Hematopoietic multipotent progenitor cell treated with erythropoietin and hydrocortisone succinate and interleukin-3 and kit ligand, for 17 days (in vitro differentiated cells): ENCODE measurements around the gene SMARCD2.

Experiments
- DNase-seq: peaks from one replicate; pipeline ENCODE4 v3.0.0-alpha.2; 2015; ENCODE audit warnings: low spot score

SMARCD2 gene

DNA sequence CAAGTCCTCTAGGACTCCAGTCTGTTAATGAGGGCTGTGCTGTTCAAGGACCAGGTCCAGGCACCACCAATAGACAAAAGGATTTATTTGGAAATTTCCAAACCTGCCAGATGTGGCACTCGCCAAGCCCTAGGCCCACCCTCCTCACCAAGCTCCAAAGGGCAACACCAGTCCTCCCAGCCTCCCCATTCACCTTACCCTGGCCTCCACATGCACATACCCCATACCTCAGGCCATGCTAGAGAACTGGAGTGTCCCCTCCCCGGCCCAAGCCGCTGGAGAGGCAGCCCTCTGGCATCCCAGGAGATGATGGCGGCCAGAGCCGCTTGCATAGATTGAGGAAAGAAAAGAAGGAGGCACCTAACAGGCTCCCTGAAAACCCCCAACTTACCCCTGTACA lies 10.5 kb downstream of the SMARCD2 start:
- DNase-seq, result no peak

DNA sequence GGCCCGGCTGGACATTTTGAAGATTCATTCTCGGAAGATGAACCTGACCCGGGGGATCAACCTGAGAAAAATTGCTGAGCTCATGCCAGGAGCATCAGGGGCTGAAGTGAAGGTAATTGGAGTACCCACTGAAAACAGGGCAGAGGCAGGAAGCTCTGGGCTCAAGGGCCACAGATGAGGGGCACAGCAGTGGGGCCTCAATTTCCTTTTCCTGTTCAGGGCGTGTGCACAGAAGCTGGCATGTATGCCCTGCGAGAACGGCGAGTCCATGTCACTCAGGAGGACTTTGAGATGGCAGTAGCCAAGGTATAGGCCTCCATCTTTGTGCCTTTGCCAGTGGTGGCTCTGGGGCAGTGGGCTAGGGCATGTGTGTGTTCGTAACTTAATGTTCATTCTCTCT lies 11.0 kb downstream of the SMARCD2 start:
- DNase-seq, result no peak

GRCh38 chr17:63830904-63831491 lies 11.5 kb downstream of the SMARCD2 start:
- DNase-seq, result no peak

DNA sequence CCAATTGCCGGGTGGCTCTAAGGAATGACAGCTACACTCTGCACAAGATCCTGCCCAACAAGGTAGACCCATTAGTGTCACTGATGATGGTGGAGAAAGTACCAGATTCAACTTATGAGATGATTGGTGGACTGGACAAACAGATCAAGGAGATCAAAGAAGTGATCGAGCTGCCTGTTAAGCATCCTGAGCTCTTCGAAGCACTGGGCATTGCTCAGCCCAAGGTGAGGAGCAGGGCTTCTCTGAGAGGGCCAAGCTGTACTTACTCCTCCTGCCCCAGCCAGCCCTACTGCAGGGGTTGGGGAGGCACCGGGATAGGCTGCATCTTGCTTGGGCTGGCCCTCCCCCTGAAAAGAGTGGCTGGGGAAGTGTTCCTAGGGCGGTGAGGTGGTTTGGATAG lies 12.2 kb downstream of the SMARCD2 start:
- no peak for DNase-seq

DNA sequence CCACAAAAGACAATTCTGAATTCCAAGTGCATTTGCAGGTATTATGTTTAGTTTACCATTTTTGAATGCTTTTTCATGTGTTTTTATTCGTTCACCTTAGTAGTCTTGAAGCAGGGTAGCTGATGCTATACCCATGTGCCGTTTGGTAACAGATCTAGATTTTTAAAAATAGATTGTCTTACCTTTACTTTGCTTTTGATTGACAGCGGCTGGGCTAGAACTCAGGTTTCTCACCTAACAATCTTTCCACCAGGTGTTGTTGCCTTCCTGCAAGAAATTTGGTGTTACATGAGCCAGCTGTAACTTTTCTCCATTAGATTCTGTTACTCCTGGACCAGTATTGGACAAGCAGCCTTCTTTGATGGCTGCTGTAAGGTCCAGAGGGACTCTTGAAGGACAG lies 13.5 kb downstream of the SMARCD2 start:
- no peak for DNase-seq

DNA sequence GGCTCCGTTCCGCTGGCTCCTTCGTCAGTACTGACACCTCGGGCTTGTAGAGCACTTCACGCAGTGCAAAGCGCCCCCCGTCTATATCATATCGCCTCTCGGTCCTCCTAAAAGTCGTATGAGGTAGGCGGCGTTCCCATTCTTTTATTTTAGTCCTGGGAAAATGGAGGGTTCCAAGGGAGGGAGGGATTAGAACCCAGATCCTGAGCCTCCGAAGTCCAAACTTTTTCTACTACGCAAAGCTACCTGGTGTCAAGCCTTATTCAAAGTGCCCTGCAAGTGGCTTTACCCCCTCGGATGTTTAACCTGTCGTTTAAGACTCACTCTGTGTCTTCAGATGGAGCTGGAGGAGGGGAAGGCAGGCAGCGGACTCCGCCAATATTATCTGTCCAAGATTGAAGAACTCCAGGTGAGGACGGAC lies 14.7 kb downstream of the SMARCD2 start:
- DNase-seq, result no peak

- DNase-seq, result peak; percentile 96
Measured at GRCh38 chr17:63827002-63827800, 15.3 kb downstream of the SMARCD2 start, which contains the start of the genes FTSJ3 and PSMC5. FTSJ3 (minus strand) TSS chr17:63827663; CDS start chr17:63826902, 761 bp downstream. PSMC5 (plus strand) TSS chr17:63827431; CDS start chr17:63827491, 60 bp downstream.

GRCh38 chr17:63826468-63827001 lies 15.9 kb downstream of the SMARCD2 start:
- DNase-seq, result no peak

GRCh38 chr17:63824362-63824761 lies 18.1 kb downstream of the SMARCD2 start:
- DNase-seq, result no peak

- DNase-seq, result no peak
Measured at GRCh38 chr17:63823659-63824331, 18.7 kb downstream of the SMARCD2 start.

DNA sequence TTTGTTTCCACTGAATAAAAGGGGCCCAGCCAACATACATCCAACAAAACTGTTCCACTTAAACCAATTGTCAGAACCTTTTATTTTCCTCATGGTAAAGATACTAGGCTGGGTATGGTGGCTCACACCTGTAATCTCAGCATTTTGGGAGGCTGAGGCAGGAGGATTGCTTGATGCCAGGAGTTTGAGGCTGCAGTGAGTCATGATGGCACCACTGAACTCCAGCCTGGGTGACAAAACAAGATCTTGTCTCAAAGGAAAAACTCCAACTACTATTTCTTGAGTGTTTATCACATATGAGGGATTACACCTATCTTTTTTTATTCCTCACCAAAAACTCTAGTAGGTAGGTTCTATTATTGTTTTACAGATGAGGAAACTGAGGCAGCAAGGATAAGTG lies 19.9 kb downstream of the SMARCD2 start:
- no peak for DNase-seq

GRCh38 chr17:63821804-63822203 lies 20.7 kb downstream of the SMARCD2 start:
- DNase-seq, result no peak

DNA sequence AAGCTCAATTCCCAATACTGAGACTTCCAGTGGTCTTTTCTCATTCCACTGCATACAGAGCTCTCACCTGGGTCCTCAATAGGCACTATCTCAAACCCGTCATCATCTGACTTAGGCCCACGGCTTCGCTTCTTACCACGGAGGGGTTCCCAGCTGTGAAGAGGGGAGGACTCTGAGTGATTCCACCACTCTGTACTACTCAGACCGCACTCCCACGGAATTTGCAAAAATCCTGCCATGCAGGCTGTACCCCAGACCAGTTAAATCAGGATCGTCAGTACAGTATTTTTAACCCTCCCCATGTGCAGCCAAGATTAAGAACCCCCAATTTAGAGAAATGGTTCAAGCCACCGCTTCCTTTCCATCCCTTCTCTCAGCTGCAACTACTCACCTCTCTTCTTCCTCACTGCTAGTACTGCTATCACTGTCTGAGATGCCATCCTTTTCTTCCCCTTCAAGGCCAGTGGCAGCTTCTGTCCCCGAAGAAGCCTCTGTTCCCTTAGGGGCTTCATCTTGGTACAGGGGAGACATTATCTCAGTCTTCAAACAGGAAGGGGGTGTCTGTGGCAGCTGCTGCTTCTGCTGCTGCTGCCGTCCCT lies 21.4 kb downstream of the SMARCD2 start:
- no peak for DNase-seq

DNA sequence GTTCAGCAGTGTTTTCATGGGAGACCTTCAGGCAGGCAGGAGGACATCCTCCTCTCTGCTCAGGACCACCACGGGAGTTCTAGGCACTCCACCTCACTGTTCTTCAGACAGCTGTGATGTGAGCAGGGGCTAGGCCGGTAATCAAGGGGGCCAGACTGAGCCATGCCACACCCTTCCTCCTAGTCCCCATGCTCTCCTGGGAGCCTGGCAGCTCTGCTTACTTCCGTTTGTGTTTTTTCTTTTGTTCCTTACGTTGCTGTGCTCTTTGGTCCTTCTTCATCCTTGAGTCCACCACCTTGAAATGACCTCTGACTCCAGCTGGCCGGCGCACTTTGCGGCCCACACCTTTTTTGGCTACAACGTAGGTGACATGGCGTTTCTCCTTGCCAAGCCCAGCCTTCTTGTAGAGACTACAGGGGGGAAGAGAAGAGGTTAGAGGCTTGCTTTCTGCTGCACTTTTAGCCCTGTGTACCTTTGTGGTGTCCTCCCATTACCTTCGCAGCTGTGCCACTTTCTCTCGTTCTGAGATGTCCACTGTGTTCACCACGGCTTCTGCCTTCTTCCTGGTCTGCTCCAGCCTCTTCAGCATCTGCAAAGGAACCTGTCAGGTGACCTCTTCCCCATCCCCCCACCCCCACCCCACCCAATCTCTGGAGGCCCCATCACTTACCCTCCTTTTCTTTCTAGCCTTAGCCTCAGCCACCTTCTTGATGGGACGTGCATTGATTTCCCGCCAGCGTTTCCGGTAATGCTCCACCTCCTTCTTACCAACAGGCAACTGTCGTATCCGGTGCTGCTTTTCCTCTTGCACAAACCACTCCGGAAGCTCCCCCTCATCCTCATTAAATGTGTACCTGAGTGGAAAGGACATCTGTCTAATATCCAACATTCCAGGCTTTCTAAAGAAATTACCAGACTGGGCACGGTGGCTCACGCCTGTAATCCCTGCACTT lies 22.6 kb downstream of the SMARCD2 start:
- no peak for DNase-seq

- no peak for DNase-seq
Measured at GRCh38 chr17:63819131-63819530, 23.4 kb downstream of the SMARCD2 start.

DNA sequence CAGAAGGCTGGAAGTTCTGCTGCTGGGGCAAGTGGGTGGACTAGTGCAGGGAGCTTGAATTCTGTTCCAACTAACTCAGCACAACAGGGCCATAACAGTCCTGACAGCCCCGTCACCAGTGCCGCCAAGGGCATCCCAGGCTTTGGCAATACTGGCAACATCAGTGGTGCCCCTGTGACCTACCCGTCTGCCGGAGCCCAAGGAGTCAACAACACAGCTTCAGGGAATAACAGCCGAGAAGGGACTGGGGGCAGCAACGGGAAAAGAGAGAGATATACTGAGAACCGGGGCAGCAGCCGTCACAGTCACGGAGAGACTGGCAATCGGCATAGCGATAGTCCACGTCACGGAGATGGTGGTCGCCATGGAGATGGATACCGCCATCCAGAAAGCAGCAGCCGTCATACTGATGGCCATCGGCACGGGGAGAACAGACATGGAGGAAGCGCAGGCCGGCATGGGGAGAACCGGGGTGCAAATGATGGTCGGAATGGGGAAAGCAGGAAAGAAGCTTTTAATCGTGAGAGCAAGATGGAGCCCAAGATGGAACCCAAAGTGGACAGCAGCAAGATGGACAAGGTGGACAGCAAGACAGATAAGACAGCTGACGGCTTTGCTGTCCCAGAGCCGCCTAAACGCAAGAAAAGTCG lies 24.6 kb downstream of the SMARCD2 start:
- DNase-seq, result no peak

DNA sequence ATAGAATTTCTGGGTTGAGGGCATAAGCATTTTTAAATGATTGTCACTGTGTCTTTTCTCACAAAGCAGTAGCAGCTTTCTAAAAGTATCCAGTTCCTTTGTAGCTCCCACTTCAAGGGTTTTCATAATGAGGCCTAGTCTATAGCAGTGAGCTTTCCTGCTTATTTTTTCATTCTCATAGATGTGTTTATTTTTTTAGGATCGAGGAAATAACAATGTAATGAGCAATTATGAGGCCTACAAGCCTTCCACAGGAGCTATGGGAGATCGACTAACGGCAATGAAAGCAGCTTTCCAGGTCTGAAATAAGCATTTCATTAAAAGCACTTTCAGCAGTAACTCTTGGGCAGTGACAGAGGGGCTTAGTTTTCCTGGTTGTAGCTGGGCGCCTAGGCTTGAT lies 25.8 kb downstream of the SMARCD2 start:
- no peak for DNase-seq

GRCh38 chr17:63816123-63816522 lies 26.4 kb downstream of the SMARCD2 start:
- DNase-seq, result no peak

- DNase-seq, result no peak
Measured at GRCh38 chr17:63809970-63810369, 32.5 kb downstream of the SMARCD2 start.

GRCh38 chr17:63805591-63805990 lies 36.9 kb downstream of the SMARCD2 start:
- peak; percentile 43 for DNase-seq

- no peak for DNase-seq
Measured at GRCh38 chr17:63804328-63804727, 38.2 kb downstream of the SMARCD2 start.
